H1 (cell line): ENCODE results near the gene GTF2E1.

Source experiments
- JUND ChIP-seq: IDR thresholded peaks from 2 replicates; pipeline ENCODE4 v1.6.1; 2011; ENCODE audit warnings: mild to moderate bottlenecking, improper control_type of control experiment, low read length
- KDM4A ChIP-seq: IDR thresholded peaks from one replicate; pipeline ENCODE4 v1.7.1; 2012; ENCODE audit warnings: low read depth, mild to moderate bottlenecking, moderate library complexity, low read length, inconsistent platforms; ENCODE audit not compliant: severe bottlenecking
- NANOG ChIP-seq: IDR thresholded peaks from 2 replicates; pipeline ENCODE4 v1.6.1; 2011; ENCODE audit warnings: low read length, low read depth, mild to moderate bottlenecking, inconsistent platforms; ENCODE audit not compliant: insufficient read depth, poor library complexity, severe bottlenecking
- SIN3A ChIP-seq, 2 experiments: IDR thresholded peaks in 1 of 2; conservative IDR thresholded peaks in 1 of 2; 2 replicates each; pipeline ENCODE4 v1.6.1; 2011 to 2012; ENCODE audit warnings: low read length in 2 of 2, improper control_type of control experiment in 1 of 2, low read depth in 1 of 2, mild to moderate bottlenecking in 1 of 2
- SP2 ChIP-seq: IDR thresholded peaks from 2 replicates; pipeline ENCODE4 v1.6.1; 2012; ENCODE audit warnings: mild to moderate bottlenecking, low read length, inconsistent platforms
- TF ChIP-seq, protein P1 (sequence below), 3 experiments: IDR thresholded peaks; 1 replicate in 2 of 3; 2 replicates in 1 of 3; pipeline versions ENCODE4 v1.5.1 to v1.6.1; 2011; ENCODE audit warnings: low read length in 3 of 3, mild to moderate bottlenecking in 3 of 3, inconsistent platforms in 2 of 3, low read depth in 1 of 3, moderate library complexity in 1 of 3; ENCODE audit not compliant: insufficient read depth in 1 of 3; ENCODE audit errors: control extremely low read depth in 1 of 3

DNA sequence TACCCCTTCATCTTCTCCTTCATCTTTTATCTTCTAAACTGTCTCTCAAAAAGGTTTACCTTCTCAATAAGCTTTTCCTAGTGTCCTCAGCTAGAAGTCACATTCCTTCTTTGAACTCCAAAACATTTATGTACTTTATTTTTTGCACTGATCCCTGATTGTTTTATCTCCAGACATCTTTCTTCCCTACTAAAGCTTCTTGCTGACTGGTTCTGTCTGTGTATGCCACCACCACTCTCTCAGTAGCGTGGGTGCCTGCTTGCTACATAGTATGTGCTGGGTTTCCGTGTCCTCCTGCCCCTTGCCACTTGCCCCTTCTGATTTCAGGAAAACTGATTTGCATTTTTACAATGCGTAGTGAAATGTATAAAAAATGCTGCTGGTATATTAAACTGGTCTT is 24.0 kb downstream of the GTF2E1 start:
- TF ChIP-seq, protein P1, sequence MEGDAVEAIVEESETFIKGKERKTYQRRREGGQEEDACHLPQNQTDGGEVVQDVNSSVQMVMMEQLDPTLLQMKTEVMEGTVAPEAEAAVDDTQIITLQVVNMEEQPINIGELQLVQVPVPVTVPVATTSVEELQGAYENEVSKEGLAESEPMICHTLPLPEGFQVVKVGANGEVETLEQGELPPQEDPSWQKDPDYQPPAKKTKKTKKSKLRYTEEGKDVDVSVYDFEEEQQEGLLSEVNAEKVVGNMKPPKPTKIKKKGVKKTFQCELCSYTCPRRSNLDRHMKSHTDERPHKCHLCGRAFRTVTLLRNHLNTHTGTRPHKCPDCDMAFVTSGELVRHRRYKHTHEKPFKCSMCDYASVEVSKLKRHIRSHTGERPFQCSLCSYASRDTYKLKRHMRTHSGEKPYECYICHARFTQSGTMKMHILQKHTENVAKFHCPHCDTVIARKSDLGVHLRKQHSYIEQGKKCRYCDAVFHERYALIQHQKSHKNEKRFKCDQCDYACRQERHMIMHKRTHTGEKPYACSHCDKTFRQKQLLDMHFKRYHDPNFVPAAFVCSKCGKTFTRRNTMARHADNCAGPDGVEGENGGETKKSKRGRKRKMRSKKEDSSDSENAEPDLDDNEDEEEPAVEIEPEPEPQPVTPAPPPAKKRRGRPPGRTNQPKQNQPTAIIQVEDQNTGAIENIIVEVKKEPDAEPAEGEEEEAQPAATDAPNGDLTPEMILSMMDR (IDR thresholded peaks at IDR 0.05; ENCODE audit: control extremely low read depth in 1 of 3, insufficient read depth in 1 of 3, low read depth in 1 of 3, low read length in 3 of 3), result no peak
- TF ChIP-seq KDM4A, result no peak
- no peak for TF ChIP-seq NANOG
- no peak for TF ChIP-seq SP2
- TF ChIP-seq JUND, result no peak
- TF ChIP-seq SIN3A (conservative IDR thresholded peaks at IDR 0.05 in 1 of 2, IDR thresholded peaks at IDR 0.05 in 1 of 2; ENCODE audit: low read depth in 1 of 2, low read length in 2 of 2), result no peak
